A549 (cell line): Measurements from ENCODE around the gene HIPK3. TPM values are rescaled to one million over a fixed set of nuclear protein-coding genes. Genes with fewer than 3 reads are reported as not detected.
A peak's percentile ranks its signal among the peaks of the same experiment; 100 is the strongest.

Experiments
- ATAC-seq, 2 experiments: fragments of 200-7000 bp in 1 of 2; fragments of >200 bp in 1 of 2; cut with Nextera tagmentation in 1 of 2; cut with Tn5 transposase in 1 of 2; 3 replicates each; pipeline versions ENCODE4 v1.8.0 to v1.9.1; 2018 to 2020; ENCODE audit warnings: mild to moderate bottlenecking in 1 of 2, moderate library complexity in 1 of 2
- CTCF ChIA-PET: fragments of 300-600 bp; sonication (Branson Sonifier 250); formaldehyde crosslinking; extraction: SDS; loops from one replicate; lab custom pipeline; 2021; ENCODE audit warnings: antibody characterized with exemption, inconsistent platforms; lab: Yijun Ruan, JAX
- POLR2A ChIA-PET: fragments of 350-600 bp; formaldehyde crosslinking; extraction: SDS; loops from one replicate; lab custom pipeline; 2021; ENCODE audit warnings: antibody characterized with exemption, inconsistent platforms; lab: Yijun Ruan, JAX
- DNase-seq, 2 experiments: peaks; one replicate each; pipeline versions ENCODE4 v3.0.0 to v3.0.0-alpha.2; 2011 to 2016; ENCODE audit warnings: low read depth in 1 of 2, low spot score in 1 of 2
- FAIRE-seq: peaks from 2 replicates; lab custom pipeline; 2011; peaks lifted over from hg19 to GRCh38; lab: Jason Lieb, UNC
- H3K27ac ChIP-seq, 2 experiments: fragments of >200 bp; sonication (Bioruptor Twin); formaldehyde crosslinking; 3 replicates each; pipeline ENCODE4 v1.5.1; 2016 to 2017
- H3K4me1 ChIP-seq: fragments of >200 bp; sonication (Bioruptor Twin); formaldehyde crosslinking; 3 replicates; pipeline ENCODE4 v1.6.1; 2016
- H3K4me2 ChIP-seq: fragments of >200 bp; sonication (Bioruptor Twin); formaldehyde crosslinking; 3 replicates; pipeline ENCODE4 v1.6.1; 2016
- H3K4me3 ChIP-seq: fragments of >200 bp; sonication (Bioruptor Twin); formaldehyde crosslinking; 3 replicates; pipeline ENCODE4 v1.5.1; 2016
- H3K9me3 ChIP-seq: fragments of >200 bp; sonication (Bioruptor Twin); formaldehyde crosslinking; 3 replicates; pipeline ENCODE4 v1.6.1; 2016
- BHLHE40 ChIP-seq: IDR thresholded peaks from 2 replicates; pipeline ENCODE4 v1.6.1; 2012; ENCODE audit warnings: low read depth, low read length, inconsistent platforms
- CBX2 ChIP-seq: fragments of 200-600 bp; sonication (generic); IDR thresholded peaks from 2 replicates; pipeline ENCODE4 v1.6.1; 2016; ENCODE audit warnings: low read depth, mild to moderate bottlenecking, borderline replicate concordance
- CBX8 ChIP-seq: fragments of 200-600 bp; sonication (generic); IDR thresholded peaks from 2 replicates; pipeline ENCODE4 v1.6.1; 2016
- CEBPB ChIP-seq, 2 experiments: fragments of >200 bp in 1 of 2; sonication (Bioruptor Twin) in 1 of 2; formaldehyde crosslinking in 1 of 2; IDR thresholded peaks; 2 replicates each; pipeline ENCODE4 v1.6.1; 2012 to 2016
- CHD4 ChIP-seq: fragments of 200-600 bp; sonication (generic); IDR thresholded peaks from 2 replicates; pipeline ENCODE4 v1.6.1; 2016; ENCODE audit warnings: antibody characterized with exemption, mild to moderate bottlenecking, borderline replicate concordance
- E2F6 ChIP-seq: IDR thresholded peaks from 2 replicates; pipeline ENCODE4 v1.6.1; 2012; ENCODE audit warnings: low read depth, borderline replicate concordance
- EHF ChIP-seq: fragments of 250-450 bp; sonication (Bioruptor Pico); IDR thresholded peaks from 2 replicates; pipeline ENCODE4 v1.5.0; 2020; ENCODE audit warnings: mild to moderate bottlenecking
- EHMT2 ChIP-seq: fragments of 200-600 bp; sonication (generic); IDR thresholded peaks from 2 replicates; pipeline ENCODE4 v1.6.1; 2016; ENCODE audit warnings: antibody characterized with exemption, low read depth, mild to moderate bottlenecking, moderate library complexity
- ESRRA ChIP-seq: fragments of 150-350 bp; IDR thresholded peaks from 2 replicates; pipeline ENCODE4 v1.6.1; 2014; ENCODE audit warnings: mild to moderate bottlenecking, low read length, borderline replicate concordance
- FOSB ChIP-seq: fragments of 250-450 bp; sonication (Bioruptor Pico); IDR thresholded peaks from 2 replicates; pipeline ENCODE4 v1.5.0; 2020; ENCODE audit warnings: mild to moderate bottlenecking, moderate library complexity
- GATA3 ChIP-seq: IDR thresholded peaks from 2 replicates; pipeline ENCODE4 v1.6.1; 2012; ENCODE audit warnings: borderline replicate concordance
- HMGXB4 ChIP-seq: fragments of 250-450 bp; sonication (Bioruptor Pico); IDR thresholded peaks from 2 replicates; pipeline ENCODE4 v1.5.0; 2021; ENCODE audit warnings: mild to moderate bottlenecking, moderate library complexity, borderline replicate concordance
- HOXA7 ChIP-seq: fragments of 250-450 bp; sonication (Bioruptor Pico); IDR thresholded peaks from 2 replicates; pipeline ENCODE4 v1.5.0; 2020; ENCODE audit warnings: mild to moderate bottlenecking, moderate library complexity
- HOXB13 ChIP-seq: fragments of 250-450 bp; sonication (Bioruptor Pico); IDR thresholded peaks from 2 replicates; pipeline ENCODE4 v1.5.0; 2020; ENCODE audit warnings: low read depth, mild to moderate bottlenecking, moderate library complexity
- KDM5A ChIP-seq: fragments of 200-600 bp; sonication (generic); IDR thresholded peaks from 2 replicates; pipeline ENCODE4 v1.6.1; 2016; ENCODE audit warnings: antibody characterized with exemption, mild to moderate bottlenecking
- MAX ChIP-seq: IDR thresholded peaks from 2 replicates; pipeline ENCODE4 v1.6.1; 2012
- MYC ChIP-seq: IDR thresholded peaks from 2 replicates; pipeline ENCODE4 v1.6.1; 2012; ENCODE audit warnings: mild to moderate bottlenecking, inconsistent platforms, low read length, improper control_type of control experiment, borderline replicate concordance
- NPAS2 ChIP-seq: fragments of 250-450 bp; sonication (Bioruptor Pico); IDR thresholded peaks from 2 replicates; pipeline ENCODE4 v1.8.0; 2022; ENCODE audit warnings: mild to moderate bottlenecking, moderate library complexity, borderline replicate concordance
- NR3C1 ChIP-seq: fragments of >200 bp; sonication (Bioruptor Twin); formaldehyde crosslinking; IDR thresholded peaks from 3 replicates; pipeline ENCODE4 v1.6.1; 2017
- RAD21 ChIP-seq, 2 experiments: fragments of >200 bp in 1 of 2; sonication (Bioruptor Twin) in 1 of 2; formaldehyde crosslinking in 1 of 2; IDR thresholded peaks in 1 of 2; conservative IDR thresholded peaks in 1 of 2; 2 replicates in 1 of 2; 3 replicates in 1 of 2; pipeline ENCODE4 v1.6.1; 2012 to 2018; ENCODE audit warnings: inconsistent platforms in 1 of 2
- RARB ChIP-seq: fragments of 250-450 bp; sonication (Bioruptor Pico); IDR thresholded peaks from 2 replicates; pipeline ENCODE4 v1.8.0; 2021; ENCODE audit warnings: mild to moderate bottlenecking, moderate library complexity
- RCOR1 ChIP-seq: fragments of 150-350 bp; IDR thresholded peaks from 2 replicates; pipeline ENCODE4 v1.6.1; 2014; ENCODE audit warnings: antibody characterized with exemption, low read length, low read depth
- RFX5 ChIP-seq: fragments of 450-650 bp; IDR thresholded peaks from 2 replicates; pipeline ENCODE4 v1.7.1; 2014; ENCODE audit warnings: antibody characterized with exemption, mild to moderate bottlenecking, moderate library complexity
- SREBF2 ChIP-seq: fragments of 450-650 bp; IDR thresholded peaks from 2 replicates; pipeline ENCODE4 v1.6.1; 2014; ENCODE audit warnings: mild to moderate bottlenecking, moderate library complexity
- TFCP2L1 ChIP-seq: fragments of 250-450 bp; sonication (Bioruptor Pico); IDR thresholded peaks from 2 replicates; pipeline ENCODE4 v1.5.0; 2021; ENCODE audit warnings: mild to moderate bottlenecking
- ZC3H11A ChIP-seq: fragments of 450-650 bp; IDR thresholded peaks from 2 replicates; pipeline ENCODE4 v1.6.1; 2014; ENCODE audit warnings: antibody characterized with exemption, mild to moderate bottlenecking
- ZNF302 ChIP-seq: fragments of 250-450 bp; sonication (Bioruptor Pico); IDR thresholded peaks from 2 replicates; pipeline ENCODE4 v1.9.0; 2021; ENCODE audit warnings: inconsistent platforms, mild to moderate bottlenecking, moderate library complexity
- WGBS: methylation state at CpG from one replicate; pipeline ENCODE4 v1.1.6; 2017; ENCODE audit errors: missing lambda C conversion rate; 5-methylcytosine and 5-hydroxymethylcytosine counted together
- polyA plus RNA-seq, 4 experiments: library from polyadenylated mRNA; depleted of rRNA in 3 of 4; stranded (reverse); fragments of >200 nt; fragmentation: RNase III in 1 of 4; extraction: RNeasy Plus Mini Kit Qiagen cat#74134 plus additional on column Dnase treatment in 1 of 4; gene quantifications; 2 replicates in 3 of 4; 3 replicates in 1 of 4; pipeline ENCODE4 v1.2.3, GENCODE V29; 2011 to 2017

HIPK3 gene
- polyA plus RNA-seq, 2 of the 4 experiments (the other 2 are of a cell fraction), result 15.1 to 31.6 TPM

GRCh38 chr11:33320814-33321330, 63.7 kb downstream of the HIPK3 start:
- ChIA-PET POLR2A (no interaction called here), CTCF (interaction anchor here (0.5 to 1.6 kb wide), 5 partner anchors 9 to 180 kb away, joined by 3 to 4 read pairs (median 3); partner anchors contain the start of genes CSTF3 and HIPK3)
- no peak for DNase-seq
- Histone ChIP-seq H3K9me3 (no peaks in the 10 kb centered on the region), H3K4me1 (peaks cover 13% of the 10 kb centered on the region; the same call in 2 of the 3 replicates), H3K4me3 (no peak overlapping the region), H3K4me2 (no peak overlapping the region), H3K27ac (no peak overlapping the region)
- no peak for TF ChIP-seq MYC
- no peak for TF ChIP-seq HOXA7
- no peak for TF ChIP-seq EHF
- TF ChIP-seq RAD21 (conservative IDR thresholded peaks at IDR 0.05 in 1 of 2, IDR thresholded peaks at IDR 0.05 in 1 of 2), result no peak
- TF ChIP-seq EHMT2, result no peak
- no peak for TF ChIP-seq RFX5
- no peak for TF ChIP-seq KDM5A
- no peak for TF ChIP-seq TFCP2L1
- TF ChIP-seq BHLHE40, result no peak
- TF ChIP-seq CEBPB (IDR thresholded peaks at IDR 0.05), result no peak
- TF ChIP-seq ZC3H11A, result no peak
- no peak for TF ChIP-seq GATA3
- TF ChIP-seq RCOR1, result no peak
- TF ChIP-seq CHD4, result no peak
- TF ChIP-seq CBX8, result no peak
- no peak for TF ChIP-seq E2F6
- TF ChIP-seq HOXB13 (CRISPR knock-in tag), result no peak
- WGBS, result 83% methylated on average over 6 of the region's 6 CpGs
- no peak for ATAC-seq
- no peak for FAIRE-seq

GRCh38 chr11:33321422-33321821, 64.2 kb downstream of the HIPK3 start:
- FAIRE-seq, result peak; percentile 7
- peaks cover 14% of the 10 kb centered on the region; the same call in 2 of the 3 replicates for H3K4me1 ChIP-seq
- H3K4me3 ChIP-seq, result no peak overlapping the region
- no peak for TF ChIP-seq ESRRA
- POLR2A ChIA-PET, result no interaction called here
- no peak overlapping the region for H3K4me2 ChIP-seq
- H3K27ac ChIP-seq, result no peak overlapping the region
- no peak for ATAC-seq
- no peak for DNase-seq
- CTCF ChIA-PET, result interaction anchor here (0.9 to 1.5 kb wide), 4 partner anchors 8 to 160 kb away, joined by 3 to 5 read pairs (median 3); partner anchors contain the start of genes CSTF3 and HIPK3
- H3K9me3 ChIP-seq, result no peaks in the 10 kb centered on the region

GRCh38 chr11:33323421-33323820, 66.2 kb downstream of the HIPK3 start:
- POLR2A ChIA-PET, result no interaction called here
- Histone ChIP-seq H3K4me2 (no peak overlapping the region), H3K4me3 (no peak overlapping the region), H3K4me1 (peaks cover 18% of the 10 kb centered on the region; the same call in 2 of the 3 replicates), H3K9me3 (no peaks in the 10 kb centered on the region), H3K27ac (no peak overlapping the region)
- CTCF ChIA-PET, result no interaction called here
- ATAC-seq (no peak), FAIRE-seq (no peak), DNase-seq (no peak)
- 87% methylated on average over 4 of the region's 4 CpGs for WGBS
- TF ChIP-seq RARB (CRISPR knock-in tag) (no peak), MAX (no peak), CBX2 (no peak), NPAS2 (CRISPR knock-in tag) (no peak), KDM5A (no peak), CHD4 (no peak), NR3C1 (no peak), FOSB (CRISPR knock-in tag) (no peak), SREBF2 (no peak), HMGXB4 (CRISPR knock-in tag) (no peak), ZNF302 (CRISPR knock-in tag) (no peak), BHLHE40 (no peak), CBX8 (no peak)
